Activated naive CD8-positive, alpha-beta T cell treated with anti-CD3 and anti-CD28 coated beads, Interleukin-2, amount 50 U/mL, for 24 hours (primary cell): ENCODE results near the gene SLCO2A1.

ENCODE experiments used
- ATAC-seq: fragments of 150-1000 bp; cut with Tn5 transposase; one replicate; pipeline ENCODE4 v1.10.0; 2021
- DNase-seq: peaks from one replicate; pipeline ENCODE4 v3.0.0; 2021
- H3K27ac Mint-ChIP-seq: one replicate; pipeline ENCODE4 v1.8.0; 2021; ENCODE audit warnings: mild to moderate bottlenecking, mixed read lengths
- H3K27me3 Mint-ChIP-seq: one replicate; pipeline ENCODE4 v1.8.0; 2021; ENCODE audit warnings: mixed read lengths
- H3K36me3 Mint-ChIP-seq: one replicate; pipeline ENCODE4 v1.8.0; 2021; ENCODE audit warnings: low read depth, mixed read lengths
- H3K4me1 Mint-ChIP-seq: one replicate; pipeline ENCODE4 v1.8.0; 2021; ENCODE audit warnings: mixed read lengths
- H3K4me3 Mint-ChIP-seq: one replicate; pipeline ENCODE4 v1.8.0; 2021; ENCODE audit warnings: mild to moderate bottlenecking, moderate library complexity, mixed read lengths
- H3K9me3 Mint-ChIP-seq: one replicate; pipeline ENCODE4 v1.8.0; 2021; ENCODE audit warnings: mixed read lengths

Gene SLCO2A1

GRCh38 chr3:134031348-134031915, 1.7 kb upstream of the SLCO2A1 start:
- Mint-ChIP-seq H3K27me3 (peaks cover 38% of the 10 kb centered on the region), H3K4me1 (peaks cover 2% of the 10 kb centered on the region), H3K36me3 (no peaks in the 10 kb centered on the region), H3K9me3 (no peaks in the 10 kb centered on the region), H3K27ac (no peak overlapping the region), H3K4me3 (no peak overlapping the region)
- ATAC-seq = no peak
- DNase-seq = no peak

GRCh38 chr3:134030379-134031347, 938 bp upstream of the SLCO2A1 start:
- DNase-seq (no peak), ATAC-seq (no peak)
- Mint-ChIP-seq H3K9me3 (no peaks in the 10 kb centered on the region), H3K27ac (no peak overlapping the region), H3K4me3 (peak overlapping the region; percentile 12), H3K36me3 (no peaks in the 10 kb centered on the region), H3K27me3 (peaks cover 38% of the 10 kb centered on the region), H3K4me1 (peaks cover 2% of the 10 kb centered on the region)

- ATAC-seq (peak; percentile 29), DNase-seq (no peak)
- peak overlapping the region; percentile 49 for H3K4me3 Mint-ChIP-seq
- H3K27me3 Mint-ChIP-seq = peaks cover 41% of the 10 kb centered on the region
- H3K9me3 Mint-ChIP-seq = no peaks in the 10 kb centered on the region
- peaks cover 2% of the 10 kb centered on the region for H3K4me1 Mint-ChIP-seq
- H3K27ac Mint-ChIP-seq = no peak overlapping the region
- no peaks in the 10 kb centered on the region for H3K36me3 Mint-ChIP-seq
Observed at GRCh38 chr3:134029256-134029733, 430 bp downstream of the SLCO2A1 start.

- ATAC-seq (no peak), DNase-seq (no peak)
- Mint-ChIP-seq H3K9me3 (no peaks in the 10 kb centered on the region), H3K27me3 (peaks cover 41% of the 10 kb centered on the region), H3K4me3 (no peak overlapping the region), H3K36me3 (no peaks in the 10 kb centered on the region), H3K27ac (no peak overlapping the region), H3K4me1 (peaks cover 2% of the 10 kb centered on the region)
Observed at GRCh38 chr3:134028486-134029255, 1.1 kb downstream of the SLCO2A1 start.

GRCh38 chr3:134027631-134028030, 2.1 kb downstream of the SLCO2A1 start:
- Mint-ChIP-seq H3K27ac (no peak overlapping the region), H3K4me1 (peaks cover 2% of the 10 kb centered on the region), H3K4me3 (no peak overlapping the region), H3K36me3 (no peaks in the 10 kb centered on the region), H3K9me3 (no peaks in the 10 kb centered on the region), H3K27me3 (peaks cover 41% of the 10 kb centered on the region)
- ATAC-seq (no peak), DNase-seq (no peak)

- Mint-ChIP-seq H3K4me3 (no peak overlapping the region), H3K36me3 (no peaks in the 10 kb centered on the region), H3K27ac (no peak overlapping the region), H3K4me1 (no peaks in the 10 kb centered on the region), H3K9me3 (no peaks in the 10 kb centered on the region), H3K27me3 (peaks cover 3% of the 10 kb centered on the region)
- DNase-seq (no peak), ATAC-seq (no peak)
Observed at GRCh38 chr3:134020135-134020680, 9.5 kb downstream of the SLCO2A1 start.

GRCh38 chr3:134018850-134019249, 10.9 kb downstream of the SLCO2A1 start:
- Mint-ChIP-seq H3K27ac (no peak overlapping the region), H3K9me3 (no peaks in the 10 kb centered on the region), H3K36me3 (no peaks in the 10 kb centered on the region), H3K27me3 (no peaks in the 10 kb centered on the region), H3K4me1 (no peaks in the 10 kb centered on the region), H3K4me3 (no peak overlapping the region)
- no peak for ATAC-seq
- DNase-seq = no peak

- Mint-ChIP-seq H3K27me3 (no peaks in the 10 kb centered on the region), H3K4me1 (no peaks in the 10 kb centered on the region), H3K27ac (no peak overlapping the region), H3K9me3 (no peaks in the 10 kb centered on the region), H3K4me3 (no peak overlapping the region), H3K36me3 (no peaks in the 10 kb centered on the region)
- ATAC-seq = no peak
- DNase-seq = no peak
Observed at GRCh38 chr3:134018406-134018805, 11.3 kb downstream of the SLCO2A1 start.

- Mint-ChIP-seq H3K4me1 (no peaks in the 10 kb centered on the region), H3K27me3 (no peaks in the 10 kb centered on the region), H3K27ac (no peak overlapping the region), H3K9me3 (no peaks in the 10 kb centered on the region), H3K36me3 (no peaks in the 10 kb centered on the region), H3K4me3 (no peak overlapping the region)
- DNase-seq (no peak), ATAC-seq (no peak)
Observed at GRCh38 chr3:134017490-134017889, 12.2 kb downstream of the SLCO2A1 start.

GRCh38 chr3:134014270-134014669, 15.5 kb downstream of the SLCO2A1 start:
- Mint-ChIP-seq H3K27ac (no peak overlapping the region), H3K4me1 (no peaks in the 10 kb centered on the region), H3K36me3 (no peaks in the 10 kb centered on the region), H3K4me3 (no peak overlapping the region), H3K9me3 (no peaks in the 10 kb centered on the region), H3K27me3 (peaks cover 6% of the 10 kb centered on the region)
- ATAC-seq (no peak), DNase-seq (no peak)

GRCh38 chr3:134013280-134013679, 16.4 kb downstream of the SLCO2A1 start:
- Mint-ChIP-seq H3K36me3 (no peaks in the 10 kb centered on the region), H3K9me3 (no peaks in the 10 kb centered on the region), H3K4me3 (no peak overlapping the region), H3K27me3 (peaks cover 7% of the 10 kb centered on the region), H3K27ac (no peak overlapping the region), H3K4me1 (no peaks in the 10 kb centered on the region)
- DNase-seq (no peak), ATAC-seq (peak; percentile 40)

GRCh38 chr3:134009345-134010000, 20.3 kb downstream of the SLCO2A1 start:
- no peak overlapping the region for H3K4me3 Mint-ChIP-seq
- H3K27ac Mint-ChIP-seq = no peak overlapping the region
- H3K36me3 Mint-ChIP-seq = no peaks in the 10 kb centered on the region
- peaks cover 7% of the 10 kb centered on the region for H3K27me3 Mint-ChIP-seq
- no peak for ATAC-seq
- no peaks in the 10 kb centered on the region for H3K4me1 Mint-ChIP-seq
- no peak for DNase-seq
- H3K9me3 Mint-ChIP-seq = peaks cover 8% of the 10 kb centered on the region

GRCh38 chr3:134008630-134009156, 21.0 kb downstream of the SLCO2A1 start:
- Mint-ChIP-seq H3K9me3 (peaks cover 9% of the 10 kb centered on the region), H3K27ac (no peak overlapping the region), H3K27me3 (peaks cover 7% of the 10 kb centered on the region), H3K4me1 (no peaks in the 10 kb centered on the region), H3K36me3 (no peaks in the 10 kb centered on the region), H3K4me3 (no peak overlapping the region)
- DNase-seq = no peak
- no peak for ATAC-seq

- DNase-seq (no peak), ATAC-seq (no peak)
- Mint-ChIP-seq H3K4me1 (no peaks in the 10 kb centered on the region), H3K4me3 (no peak overlapping the region), H3K27ac (no peak overlapping the region), H3K36me3 (no peaks in the 10 kb centered on the region), H3K27me3 (peaks cover 7% of the 10 kb centered on the region), H3K9me3 (peaks cover 9% of the 10 kb centered on the region)
Observed at GRCh38 chr3:134007819-134008218, 21.9 kb downstream of the SLCO2A1 start.
